ENCODE results near the gene PTBP1. TPM values are rescaled to one million over a fixed set of nuclear protein-coding genes. Genes with fewer than 3 reads are reported as not detected.
A peak's percentile ranks its signal among the peaks of the same experiment; 100 is the strongest.

Gene PTBP1
- total and polyA plus RNA-seq, 2 of the 13 experiments (the other 11 are each of a cell fraction or from before 2014, with no cell fraction given): 195 to 288 TPM

DNA sequence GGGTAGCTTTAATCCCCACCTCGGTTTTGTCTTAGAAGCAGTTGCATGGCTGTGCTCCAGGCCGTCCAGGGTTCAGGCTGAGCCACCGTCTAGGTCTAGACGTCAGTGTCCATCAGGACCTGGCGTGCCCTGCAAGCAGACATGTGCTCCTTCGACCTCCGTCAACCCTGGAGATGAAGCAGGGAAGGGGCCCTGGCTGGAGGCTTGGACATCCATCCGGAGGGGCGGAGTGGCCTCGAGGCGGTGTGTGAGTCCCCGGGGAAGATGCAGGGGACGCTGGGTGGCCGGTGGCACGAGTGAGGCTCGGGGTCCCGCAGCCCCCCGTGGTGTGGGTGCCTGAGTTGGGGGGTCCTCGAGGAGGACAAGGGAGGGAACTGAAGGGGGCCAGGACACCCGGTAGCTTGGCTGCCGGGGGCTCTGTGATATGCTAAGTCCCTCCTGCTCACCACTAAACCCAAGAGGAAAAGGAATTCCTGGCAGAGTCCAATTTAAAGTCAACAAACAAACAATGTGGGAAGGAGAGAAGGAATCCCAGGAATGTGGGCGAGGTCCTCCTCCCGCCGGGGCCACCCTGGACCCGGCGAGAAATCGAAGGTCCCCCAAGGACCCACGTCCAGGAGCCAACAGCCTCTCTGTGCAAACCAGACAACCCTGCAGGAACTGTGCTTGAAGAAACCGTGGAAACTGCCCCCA, 14.9 kb upstream of the PTBP1 start (continued):
- TF ChIP-seq PTBP1 (IDR thresholded peaks at IDR 0.05; ENCODE audit: low read depth, low read length, poor library complexity, severe bottlenecking) (no peak), ZNF713 (CRISPR knock-in tag; IDR thresholded peaks at IDR 0.05) (no peak), HDAC1 (CRISPR knock-in tag; IDR thresholded peaks at IDR 0.05) (peak; percentile 69), ZNF792 (CRISPR knock-in tag; IDR thresholded peaks at IDR 0.05) (peak; percentile 76), RBAK (CRISPR knock-in tag; IDR thresholded peaks at IDR 0.05) (no peak), ZNF607 (CRISPR knock-in tag; IDR thresholded peaks at IDR 0.05; ENCODE audit: borderline replicate concordance) (no peak), CBX1 (IDR thresholded peaks at IDR 0.05; ENCODE audit: low read depth) (no peak), EP300 (IDR thresholded peaks at IDR 0.05; ENCODE audit: low read depth in 2 of 2, low read length in 2 of 2) (peak in 1 of 2 experiments; percentile 52; a peak in 1 of 4 replicates), EP300 (CRISPR knock-in tag; IDR thresholded peaks at IDR 0.05; ENCODE audit: borderline replicate concordance) (peak; percentile 39; the same call in 1 of the 2 replicates), ZNF280D (CRISPR knock-in tag; IDR thresholded peaks at IDR 0.05) (no peak), ZNF296 (CRISPR knock-in tag; conservative IDR thresholded peaks at IDR 0.05) (no peak), ZNF441 (CRISPR knock-in tag; IDR thresholded peaks at IDR 0.05; ENCODE audit: borderline replicate concordance) (no peak), BHLHE40 (IDR thresholded peaks at IDR 0.05; ENCODE audit: low read length) (no peak), YY1 (IDR thresholded peaks at IDR 0.05; ENCODE audit: insufficient read depth, insufficient replicate concordance, low read depth, low read length) (no peak)
- TF ChIP-seq, protein P1, sequence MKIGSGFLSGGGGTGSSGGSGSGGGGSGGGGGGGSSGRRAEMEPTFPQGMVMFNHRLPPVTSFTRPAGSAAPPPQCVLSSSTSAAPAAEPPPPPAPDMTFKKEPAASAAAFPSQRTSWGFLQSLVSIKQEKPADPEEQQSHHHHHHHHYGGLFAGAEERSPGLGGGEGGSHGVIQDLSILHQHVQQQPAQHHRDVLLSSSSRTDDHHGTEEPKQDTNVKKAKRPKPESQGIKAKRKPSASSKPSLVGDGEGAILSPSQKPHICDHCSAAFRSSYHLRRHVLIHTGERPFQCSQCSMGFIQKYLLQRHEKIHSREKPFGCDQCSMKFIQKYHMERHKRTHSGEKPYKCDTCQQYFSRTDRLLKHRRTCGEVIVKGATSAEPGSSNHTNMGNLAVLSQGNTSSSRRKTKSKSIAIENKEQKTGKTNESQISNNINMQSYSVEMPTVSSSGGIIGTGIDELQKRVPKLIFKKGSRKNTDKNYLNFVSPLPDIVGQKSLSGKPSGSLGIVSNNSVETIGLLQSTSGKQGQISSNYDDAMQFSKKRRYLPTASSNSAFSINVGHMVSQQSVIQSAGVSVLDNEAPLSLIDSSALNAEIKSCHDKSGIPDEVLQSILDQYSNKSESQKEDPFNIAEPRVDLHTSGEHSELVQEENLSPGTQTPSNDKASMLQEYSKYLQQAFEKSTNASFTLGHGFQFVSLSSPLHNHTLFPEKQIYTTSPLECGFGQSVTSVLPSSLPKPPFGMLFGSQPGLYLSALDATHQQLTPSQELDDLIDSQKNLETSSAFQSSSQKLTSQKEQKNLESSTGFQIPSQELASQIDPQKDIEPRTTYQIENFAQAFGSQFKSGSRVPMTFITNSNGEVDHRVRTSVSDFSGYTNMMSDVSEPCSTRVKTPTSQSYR (CRISPR knock-in tag; IDR thresholded peaks at IDR 0.05; ENCODE audit: borderline replicate concordance): no peak
- TF ChIP-seq, protein P2, sequence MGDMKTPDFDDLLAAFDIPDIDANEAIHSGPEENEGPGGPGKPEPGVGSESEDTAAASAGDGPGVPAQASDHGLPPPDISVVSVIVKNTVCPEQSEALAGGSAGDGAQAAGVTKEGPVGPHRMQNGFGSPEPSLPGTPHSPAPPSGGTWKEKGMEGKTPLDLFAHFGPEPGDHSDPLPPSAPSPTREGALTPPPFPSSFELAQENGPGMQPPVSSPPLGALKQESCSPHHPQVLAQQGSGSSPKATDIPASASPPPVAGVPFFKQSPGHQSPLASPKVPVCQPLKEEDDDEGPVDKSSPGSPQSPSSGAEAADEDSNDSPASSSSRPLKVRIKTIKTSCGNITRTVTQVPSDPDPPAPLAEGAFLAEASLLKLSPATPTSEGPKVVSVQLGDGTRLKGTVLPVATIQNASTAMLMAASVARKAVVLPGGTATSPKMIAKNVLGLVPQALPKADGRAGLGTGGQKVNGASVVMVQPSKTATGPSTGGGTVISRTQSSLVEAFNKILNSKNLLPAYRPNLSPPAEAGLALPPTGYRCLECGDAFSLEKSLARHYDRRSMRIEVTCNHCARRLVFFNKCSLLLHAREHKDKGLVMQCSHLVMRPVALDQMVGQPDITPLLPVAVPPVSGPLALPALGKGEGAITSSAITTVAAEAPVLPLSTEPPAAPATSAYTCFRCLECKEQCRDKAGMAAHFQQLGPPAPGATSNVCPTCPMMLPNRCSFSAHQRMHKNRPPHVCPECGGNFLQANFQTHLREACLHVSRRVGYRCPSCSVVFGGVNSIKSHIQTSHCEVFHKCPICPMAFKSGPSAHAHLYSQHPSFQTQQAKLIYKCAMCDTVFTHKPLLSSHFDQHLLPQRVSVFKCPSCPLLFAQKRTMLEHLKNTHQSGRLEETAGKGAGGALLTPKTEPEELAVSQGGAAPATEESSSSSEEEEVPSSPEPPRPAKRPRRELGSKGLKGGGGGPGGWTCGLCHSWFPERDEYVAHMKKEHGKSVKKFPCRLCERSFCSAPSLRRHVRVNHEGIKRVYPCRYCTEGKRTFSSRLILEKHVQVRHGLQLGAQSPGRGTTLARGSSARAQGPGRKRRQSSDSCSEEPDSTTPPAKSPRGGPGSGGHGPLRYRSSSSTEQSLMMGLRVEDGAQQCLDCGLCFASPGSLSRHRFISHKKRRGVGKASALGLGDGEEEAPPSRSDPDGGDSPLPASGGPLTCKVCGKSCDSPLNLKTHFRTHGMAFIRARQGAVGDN (CRISPR knock-in tag; IDR thresholded peaks at IDR 0.05): peak; percentile 87
- TF ChIP-seq, protein P3, sequence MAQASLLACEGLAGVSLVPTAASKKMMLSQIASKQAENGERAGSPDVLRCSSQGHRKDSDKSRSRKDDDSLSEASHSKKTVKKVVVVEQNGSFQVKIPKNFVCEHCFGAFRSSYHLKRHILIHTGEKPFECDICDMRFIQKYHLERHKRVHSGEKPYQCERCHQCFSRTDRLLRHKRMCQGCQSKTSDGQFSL (CRISPR knock-in tag; IDR thresholded peaks at IDR 0.05): no peak
- TF ChIP-seq, protein P4, sequence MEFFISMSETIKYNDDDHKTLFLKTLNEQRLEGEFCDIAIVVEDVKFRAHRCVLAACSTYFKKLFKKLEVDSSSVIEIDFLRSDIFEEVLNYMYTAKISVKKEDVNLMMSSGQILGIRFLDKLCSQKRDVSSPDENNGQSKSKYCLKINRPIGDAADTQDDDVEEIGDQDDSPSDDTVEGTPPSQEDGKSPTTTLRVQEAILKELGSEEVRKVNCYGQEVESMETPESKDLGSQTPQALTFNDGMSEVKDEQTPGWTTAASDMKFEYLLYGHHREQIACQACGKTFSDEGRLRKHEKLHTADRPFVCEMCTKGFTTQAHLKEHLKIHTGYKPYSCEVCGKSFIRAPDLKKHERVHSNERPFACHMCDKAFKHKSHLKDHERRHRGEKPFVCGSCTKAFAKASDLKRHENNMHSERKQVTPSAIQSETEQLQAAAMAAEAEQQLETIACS (CRISPR knock-in tag; IDR thresholded peaks at IDR 0.05): peak; percentile 20; the same call in 1 of the 2 replicates
